ENCODE measurements around the gene UBE2A. TPM values are rescaled to one million over a fixed set of nuclear protein-coding genes. Genes with fewer than 3 reads are reported as not detected.

The UBE2A gene
- total and polyA plus RNA-seq, 2 of the 13 experiments (the other 11 are each of a cell fraction or from before 2014, with no cell fraction given): 17.0 to 30.5 TPM

GRCh38 chrX:119606280-119607017 is 32.1 kb downstream of the UBE2A start, which contains the start of gene NKRF (continued):
- TF ChIP-seq, protein P1, sequence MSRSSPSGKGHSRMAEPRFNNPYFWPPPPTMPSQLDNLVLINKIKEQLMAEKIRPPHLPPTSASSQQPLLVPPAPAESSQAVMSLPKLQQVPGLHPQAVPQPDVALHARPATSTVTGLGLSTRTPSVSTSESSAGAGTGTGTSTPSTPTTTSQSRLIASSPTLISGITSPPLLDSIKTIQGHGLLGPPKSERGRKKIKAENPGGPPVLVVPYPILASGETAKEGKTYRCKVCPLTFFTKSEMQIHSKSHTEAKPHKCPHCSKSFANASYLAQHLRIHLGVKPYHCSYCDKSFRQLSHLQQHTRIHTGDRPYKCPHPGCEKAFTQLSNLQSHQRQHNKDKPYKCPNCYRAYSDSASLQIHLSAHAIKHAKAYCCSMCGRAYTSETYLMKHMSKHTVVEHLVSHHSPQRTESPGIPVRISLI (CRISPR knock-in tag; IDR thresholded peaks at IDR 0.05; ENCODE audit: borderline replicate concordance): peak; percentile 84; the same call in 1 of the 2 replicates
- TF ChIP-seq FOXA1 (IDR thresholded peaks at IDR 0.05) (no peak), FOXA1 (CRISPR knock-in tag; IDR thresholded peaks at IDR 0.05) (no peak), MXI1 (IDR thresholded peaks at IDR 0.05; ENCODE audit: borderline replicate concordance, low read depth, low read length) (peak; percentile 42; the same call in 1 of the 3 replicates), ZNF564 (CRISPR knock-in tag; IDR thresholded peaks at IDR 0.05) (peak; percentile 12; the same call in 1 of the 2 replicates), ZNF749 (CRISPR knock-in tag; IDR thresholded peaks at IDR 0.05; ENCODE audit: borderline replicate concordance) (no peak), ZNF572 (CRISPR knock-in tag; IDR thresholded peaks at IDR 0.05) (no peak), ZHX1 (CRISPR knock-in tag; IDR thresholded peaks at IDR 0.05; ENCODE audit: low read depth) (0 out of 2 replicates have a peak, but pooled peaks have one; percentile 12), ZFY (CRISPR knock-in tag; IDR thresholded peaks at IDR 0.05) (peak; percentile 57; the same call in 1 of the 2 replicates), POLR2G (IDR thresholded peaks at IDR 0.05; ENCODE audit: low read depth, low read length) (peak; percentile 84), SPEN (CRISPR knock-in tag; IDR thresholded peaks at IDR 0.05; ENCODE audit: low read depth) (peak; percentile 50; the same call in 1 of the 2 replicates), BCL3 (CRISPR knock-in tag; IDR thresholded peaks at IDR 0.05) (peak; percentile 54; the same call in 1 of the 2 replicates), UBTF (CRISPR knock-in tag; IDR thresholded peaks at IDR 0.05) (no peak)
- TF ChIP-seq, protein P2, sequence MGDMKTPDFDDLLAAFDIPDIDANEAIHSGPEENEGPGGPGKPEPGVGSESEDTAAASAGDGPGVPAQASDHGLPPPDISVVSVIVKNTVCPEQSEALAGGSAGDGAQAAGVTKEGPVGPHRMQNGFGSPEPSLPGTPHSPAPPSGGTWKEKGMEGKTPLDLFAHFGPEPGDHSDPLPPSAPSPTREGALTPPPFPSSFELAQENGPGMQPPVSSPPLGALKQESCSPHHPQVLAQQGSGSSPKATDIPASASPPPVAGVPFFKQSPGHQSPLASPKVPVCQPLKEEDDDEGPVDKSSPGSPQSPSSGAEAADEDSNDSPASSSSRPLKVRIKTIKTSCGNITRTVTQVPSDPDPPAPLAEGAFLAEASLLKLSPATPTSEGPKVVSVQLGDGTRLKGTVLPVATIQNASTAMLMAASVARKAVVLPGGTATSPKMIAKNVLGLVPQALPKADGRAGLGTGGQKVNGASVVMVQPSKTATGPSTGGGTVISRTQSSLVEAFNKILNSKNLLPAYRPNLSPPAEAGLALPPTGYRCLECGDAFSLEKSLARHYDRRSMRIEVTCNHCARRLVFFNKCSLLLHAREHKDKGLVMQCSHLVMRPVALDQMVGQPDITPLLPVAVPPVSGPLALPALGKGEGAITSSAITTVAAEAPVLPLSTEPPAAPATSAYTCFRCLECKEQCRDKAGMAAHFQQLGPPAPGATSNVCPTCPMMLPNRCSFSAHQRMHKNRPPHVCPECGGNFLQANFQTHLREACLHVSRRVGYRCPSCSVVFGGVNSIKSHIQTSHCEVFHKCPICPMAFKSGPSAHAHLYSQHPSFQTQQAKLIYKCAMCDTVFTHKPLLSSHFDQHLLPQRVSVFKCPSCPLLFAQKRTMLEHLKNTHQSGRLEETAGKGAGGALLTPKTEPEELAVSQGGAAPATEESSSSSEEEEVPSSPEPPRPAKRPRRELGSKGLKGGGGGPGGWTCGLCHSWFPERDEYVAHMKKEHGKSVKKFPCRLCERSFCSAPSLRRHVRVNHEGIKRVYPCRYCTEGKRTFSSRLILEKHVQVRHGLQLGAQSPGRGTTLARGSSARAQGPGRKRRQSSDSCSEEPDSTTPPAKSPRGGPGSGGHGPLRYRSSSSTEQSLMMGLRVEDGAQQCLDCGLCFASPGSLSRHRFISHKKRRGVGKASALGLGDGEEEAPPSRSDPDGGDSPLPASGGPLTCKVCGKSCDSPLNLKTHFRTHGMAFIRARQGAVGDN (CRISPR knock-in tag; IDR thresholded peaks at IDR 0.05): peak; percentile 75
- TF ChIP-seq, protein P3, sequence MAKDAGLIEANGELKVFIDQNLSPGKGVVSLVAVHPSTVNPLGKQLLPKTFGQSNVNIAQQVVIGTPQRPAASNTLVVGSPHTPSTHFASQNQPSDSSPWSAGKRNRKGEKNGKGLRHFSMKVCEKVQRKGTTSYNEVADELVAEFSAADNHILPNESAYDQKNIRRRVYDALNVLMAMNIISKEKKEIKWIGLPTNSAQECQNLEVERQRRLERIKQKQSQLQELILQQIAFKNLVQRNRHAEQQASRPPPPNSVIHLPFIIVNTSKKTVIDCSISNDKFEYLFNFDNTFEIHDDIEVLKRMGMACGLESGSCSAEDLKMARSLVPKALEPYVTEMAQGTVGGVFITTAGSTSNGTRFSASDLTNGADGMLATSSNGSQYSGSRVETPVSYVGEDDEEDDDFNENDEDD (CRISPR knock-in tag; IDR thresholded peaks at IDR 0.05; ENCODE audit: borderline replicate concordance): peak; percentile 69

Data from HepG2 (cell line).